IPS-15b (cell line): ENCODE results near the gene FIBCD1.

Experiments
- H3K27me3 ChIP-seq: one replicate; pipeline ENCODE4 v1.6.1; 2013; ENCODE audit warnings: low read length; ENCODE audit not compliant: control insufficient read depth, insufficient read depth
- H3K36me3 ChIP-seq: one replicate; pipeline ENCODE4 v1.6.1; 2013; ENCODE audit warnings: low read length; ENCODE audit not compliant: control insufficient read depth, insufficient read depth
- H3K4me1 ChIP-seq: one replicate; pipeline ENCODE4 v1.6.1; 2013; ENCODE audit warnings: mild to moderate bottlenecking, low read length; ENCODE audit not compliant: control insufficient read depth, insufficient read depth
- H3K4me3 ChIP-seq: one replicate; pipeline ENCODE4 v1.5.1; 2013; ENCODE audit warnings: low read depth, low read length
- H3K9ac ChIP-seq: one replicate; pipeline ENCODE4 v1.6.1; 2013; ENCODE audit warnings: low read depth, mild to moderate bottlenecking, low read length
- H3K9me3 ChIP-seq: one replicate; pipeline ENCODE4 v1.6.1; 2013; ENCODE audit warnings: mild to moderate bottlenecking, low read length; ENCODE audit not compliant: control insufficient read depth, insufficient read depth

FIBCD1 gene

DNA sequence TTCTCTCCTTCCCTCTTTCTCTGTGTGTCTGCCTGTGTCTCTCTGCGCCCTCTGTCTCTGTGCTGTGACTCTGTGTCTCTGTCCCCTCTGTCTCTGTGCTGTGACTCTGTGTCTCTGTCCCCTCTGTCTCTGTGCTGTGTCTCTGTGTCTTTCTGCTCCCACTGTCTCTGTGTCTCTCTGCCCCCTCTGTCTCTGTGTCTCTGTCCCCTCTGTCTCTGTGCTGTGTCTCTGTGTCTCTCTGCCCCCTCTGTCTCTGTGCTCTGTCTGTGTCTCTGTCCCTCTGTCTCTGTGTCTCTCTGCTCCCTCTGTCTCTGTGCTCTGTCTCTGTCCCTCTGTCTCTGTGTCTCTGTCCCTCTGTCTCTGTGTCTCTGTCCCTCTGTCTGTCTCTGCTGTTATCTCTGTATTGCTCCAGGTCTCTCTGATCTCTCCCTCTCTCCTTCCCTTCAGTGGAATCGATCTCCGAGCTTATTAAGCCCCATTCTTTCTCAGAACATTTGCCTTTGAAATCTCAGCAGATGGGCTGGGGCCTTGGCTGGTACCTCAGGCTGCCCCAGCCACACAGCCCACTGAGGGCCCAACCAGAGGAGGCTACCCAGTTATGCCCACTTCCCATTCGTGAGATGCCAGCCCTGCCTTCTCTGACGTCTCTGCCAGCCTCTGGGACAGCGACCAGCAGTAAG, 33.4 kb upstream of the FIBCD1 start:
- Histone ChIP-seq H3K9me3 (no peaks in the 10 kb centered on the region), H3K36me3 (no peaks in the 10 kb centered on the region), H3K27me3 (no peaks in the 10 kb centered on the region), H3K4me1 (no peaks in the 10 kb centered on the region), H3K9ac (no peak overlapping the region), H3K4me3 (no peak overlapping the region)

DNA sequence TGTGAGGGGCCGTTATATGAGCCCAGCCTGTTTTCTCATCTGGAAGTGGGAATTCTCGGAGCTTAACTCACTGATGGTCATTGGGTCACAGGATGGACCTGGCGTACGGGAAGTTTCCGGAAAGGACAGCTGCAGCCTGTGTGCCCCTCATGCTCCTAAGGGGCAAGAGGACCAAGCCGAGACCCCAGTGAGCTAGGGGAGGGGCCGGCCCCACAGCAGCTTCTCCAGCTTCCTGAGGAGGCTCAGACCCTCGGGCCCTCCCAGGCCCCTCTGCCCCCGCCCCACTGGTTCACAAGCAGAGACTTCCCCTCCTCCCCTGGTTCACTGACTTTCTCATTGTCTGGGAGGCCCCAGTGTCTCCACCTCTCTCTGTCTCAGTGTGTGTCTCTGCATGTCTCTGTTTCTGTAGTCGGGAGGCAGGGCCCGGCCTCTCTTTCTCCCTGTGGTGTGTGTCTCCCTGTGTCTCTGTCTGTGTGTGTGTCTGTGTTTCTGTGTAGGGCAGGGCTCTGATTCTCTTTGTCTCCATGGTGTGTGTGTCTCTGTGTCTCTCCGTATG, 32.3 kb upstream of the FIBCD1 start:
- Histone ChIP-seq H3K9ac (no peak overlapping the region), H3K36me3 (no peaks in the 10 kb centered on the region), H3K27me3 (no peaks in the 10 kb centered on the region), H3K4me1 (no peaks in the 10 kb centered on the region), H3K9me3 (no peaks in the 10 kb centered on the region), H3K4me3 (no peak overlapping the region)

DNA sequence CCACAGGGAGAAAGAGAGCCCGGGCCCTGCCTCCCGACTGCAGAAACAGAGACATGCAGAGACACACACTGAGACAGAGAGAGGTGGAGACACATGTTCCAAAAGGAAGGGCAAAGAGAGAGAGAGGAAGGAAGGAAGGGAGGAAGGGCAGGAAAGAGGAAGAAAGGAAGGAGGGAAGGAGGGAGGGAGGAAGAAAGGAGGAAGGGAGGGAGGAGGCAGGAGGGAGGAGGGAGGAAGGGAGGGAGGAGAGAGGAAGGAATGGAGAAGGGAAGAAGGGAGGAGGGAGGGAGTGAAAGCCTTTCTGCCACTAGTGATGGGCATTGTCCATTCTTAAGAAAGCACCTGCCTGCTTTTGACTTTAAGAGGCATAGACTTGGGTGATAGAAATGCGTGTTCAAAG, 31.8 kb upstream of the FIBCD1 start:
- no peaks in the 10 kb centered on the region for H3K36me3 ChIP-seq
- H3K9me3 ChIP-seq = no peaks in the 10 kb centered on the region
- H3K4me3 ChIP-seq = no peak overlapping the region
- H3K4me1 ChIP-seq = no peaks in the 10 kb centered on the region
- H3K9ac ChIP-seq = no peak overlapping the region
- no peaks in the 10 kb centered on the region for H3K27me3 ChIP-seq

- H3K9ac ChIP-seq = no peak overlapping the region
- no peaks in the 10 kb centered on the region for H3K9me3 ChIP-seq
- H3K27me3 ChIP-seq = no peaks in the 10 kb centered on the region
- no peak overlapping the region for H3K4me3 ChIP-seq
- no peaks in the 10 kb centered on the region for H3K4me1 ChIP-seq
- H3K36me3 ChIP-seq = no peaks in the 10 kb centered on the region
Measured at GRCh38 chr9:130970052-130970451, 31.0 kb upstream of the FIBCD1 start.

DNA sequence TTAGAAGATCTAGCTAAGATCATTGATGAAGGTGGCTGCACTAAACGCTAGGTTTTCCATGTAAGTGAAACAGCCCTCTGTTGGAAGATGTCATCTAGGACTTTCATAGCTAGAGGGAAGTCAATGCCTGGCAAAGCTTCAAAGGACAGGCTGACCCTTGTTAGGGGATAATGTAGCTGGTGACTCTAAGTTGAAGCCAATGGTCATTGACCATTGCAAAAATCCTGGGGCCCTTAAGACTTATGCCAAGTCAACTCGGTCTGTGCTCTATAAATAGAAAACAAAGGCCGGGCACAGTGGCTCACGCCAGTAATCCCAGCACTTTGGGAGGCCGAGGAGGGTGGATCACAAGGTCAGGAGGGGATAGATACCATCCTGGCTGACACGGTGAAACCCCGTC, 26.6 kb upstream of the FIBCD1 start:
- Histone ChIP-seq H3K9me3 (no peaks in the 10 kb centered on the region), H3K36me3 (no peaks in the 10 kb centered on the region), H3K9ac (no peak overlapping the region), H3K4me3 (no peak overlapping the region), H3K4me1 (no peaks in the 10 kb centered on the region), H3K27me3 (no peaks in the 10 kb centered on the region)

DNA sequence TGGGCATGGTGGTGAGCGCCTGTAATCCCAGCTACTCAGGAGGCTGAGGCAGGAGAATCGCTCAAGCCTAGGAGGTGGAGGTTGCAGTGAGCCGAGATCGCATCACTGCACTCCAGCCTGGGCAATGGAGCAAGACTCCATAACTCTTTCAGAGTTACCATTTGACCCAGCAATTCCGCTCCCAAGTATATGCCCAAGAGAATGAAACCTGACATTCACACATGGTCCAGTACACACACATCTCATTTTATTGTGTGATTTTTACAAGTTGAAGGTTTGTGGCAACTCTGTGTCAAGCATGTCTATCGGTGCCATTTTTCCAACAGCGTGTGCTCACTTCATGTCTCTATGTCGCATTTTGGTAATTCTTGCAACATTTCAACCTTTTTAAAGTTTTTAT, 24.9 kb upstream of the FIBCD1 start:
- peaks cover under 1% of the 10 kb centered on the region for H3K36me3 ChIP-seq
- H3K4me1 ChIP-seq = no peaks in the 10 kb centered on the region
- no peak overlapping the region for H3K4me3 ChIP-seq
- no peaks in the 10 kb centered on the region for H3K27me3 ChIP-seq
- no peak overlapping the region for H3K9ac ChIP-seq
- no peaks in the 10 kb centered on the region for H3K9me3 ChIP-seq

GRCh38 chr9:130963337-130963908, 24.4 kb upstream of the FIBCD1 start:
- Histone ChIP-seq H3K9me3 (no peaks in the 10 kb centered on the region), H3K4me3 (no peak overlapping the region), H3K9ac (no peak overlapping the region), H3K4me1 (no peaks in the 10 kb centered on the region), H3K27me3 (no peaks in the 10 kb centered on the region), H3K36me3 (peaks cover 5% of the 10 kb centered on the region)

DNA sequence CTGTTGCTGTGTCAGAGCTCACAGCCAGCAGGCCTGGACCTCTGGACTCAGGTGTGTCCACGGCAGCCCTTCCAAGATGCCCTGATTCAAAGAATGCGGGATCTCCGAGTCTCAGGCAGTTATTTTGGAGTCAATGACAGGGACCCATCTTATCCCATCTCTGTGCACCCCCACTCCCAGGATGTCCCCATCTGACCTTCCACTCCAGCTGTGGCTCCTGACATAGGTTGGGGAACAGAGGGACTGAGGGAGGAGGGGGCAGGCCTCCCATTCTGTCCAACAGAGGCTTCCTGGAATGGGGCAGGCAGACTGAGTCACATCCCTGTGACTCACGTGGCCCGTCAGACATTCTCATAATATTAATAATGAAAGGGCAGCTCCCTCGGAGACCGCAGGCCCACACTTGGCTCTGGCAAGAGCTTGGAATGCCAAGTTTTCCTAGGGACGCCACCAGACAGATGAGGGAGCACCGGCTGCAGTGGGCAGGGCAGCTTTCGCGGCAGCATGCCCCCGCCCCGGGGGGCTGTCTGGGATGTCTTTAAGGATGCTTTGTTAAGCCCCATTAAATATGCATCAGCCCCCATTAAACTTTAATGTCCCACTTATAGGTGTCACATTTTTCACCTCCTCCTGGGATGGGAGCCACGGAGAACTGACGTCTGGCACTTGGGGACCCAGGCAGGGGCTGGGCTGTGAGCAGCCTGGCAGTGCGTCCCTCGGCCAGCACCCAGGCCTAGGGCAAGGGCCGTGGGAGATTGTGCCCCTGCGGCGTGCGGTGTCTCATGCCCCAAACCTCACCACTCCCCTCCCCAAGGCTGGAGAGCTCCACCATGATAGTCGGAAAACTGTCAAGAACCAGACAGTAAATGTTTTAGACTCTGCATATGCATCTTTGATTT, 23.6 kb upstream of the FIBCD1 start:
- Histone ChIP-seq H3K9ac (no peak overlapping the region), H3K36me3 (peaks cover 5% of the 10 kb centered on the region), H3K9me3 (no peaks in the 10 kb centered on the region), H3K27me3 (no peaks in the 10 kb centered on the region), H3K4me3 (no peak overlapping the region), H3K4me1 (no peaks in the 10 kb centered on the region)

- Histone ChIP-seq H3K9ac (no peak overlapping the region), H3K4me1 (no peaks in the 10 kb centered on the region), H3K27me3 (no peaks in the 10 kb centered on the region)
Measured at GRCh38 chr9:130961511-130962300, 22.7 kb upstream of the FIBCD1 start.

GRCh38 chr9:130960522-130961378, 21.7 kb upstream of the FIBCD1 start:
- Histone ChIP-seq H3K4me3 (no peak overlapping the region), H3K4me1 (no peaks in the 10 kb centered on the region), H3K27me3 (no peaks in the 10 kb centered on the region), H3K9ac (no peak overlapping the region), H3K36me3 (peaks cover 5% of the 10 kb centered on the region), H3K9me3 (no peaks in the 10 kb centered on the region)

More at GRCh38 chr9:130961511-130962300, 22.7 kb upstream of the FIBCD1 start:
- no peaks in the 10 kb centered on the region for H3K9me3 ChIP-seq
- H3K36me3 ChIP-seq = peaks cover 5% of the 10 kb centered on the region
- H3K4me3 ChIP-seq = no peak overlapping the region
